ENCODE data around the gene PADI6.

DNA sequence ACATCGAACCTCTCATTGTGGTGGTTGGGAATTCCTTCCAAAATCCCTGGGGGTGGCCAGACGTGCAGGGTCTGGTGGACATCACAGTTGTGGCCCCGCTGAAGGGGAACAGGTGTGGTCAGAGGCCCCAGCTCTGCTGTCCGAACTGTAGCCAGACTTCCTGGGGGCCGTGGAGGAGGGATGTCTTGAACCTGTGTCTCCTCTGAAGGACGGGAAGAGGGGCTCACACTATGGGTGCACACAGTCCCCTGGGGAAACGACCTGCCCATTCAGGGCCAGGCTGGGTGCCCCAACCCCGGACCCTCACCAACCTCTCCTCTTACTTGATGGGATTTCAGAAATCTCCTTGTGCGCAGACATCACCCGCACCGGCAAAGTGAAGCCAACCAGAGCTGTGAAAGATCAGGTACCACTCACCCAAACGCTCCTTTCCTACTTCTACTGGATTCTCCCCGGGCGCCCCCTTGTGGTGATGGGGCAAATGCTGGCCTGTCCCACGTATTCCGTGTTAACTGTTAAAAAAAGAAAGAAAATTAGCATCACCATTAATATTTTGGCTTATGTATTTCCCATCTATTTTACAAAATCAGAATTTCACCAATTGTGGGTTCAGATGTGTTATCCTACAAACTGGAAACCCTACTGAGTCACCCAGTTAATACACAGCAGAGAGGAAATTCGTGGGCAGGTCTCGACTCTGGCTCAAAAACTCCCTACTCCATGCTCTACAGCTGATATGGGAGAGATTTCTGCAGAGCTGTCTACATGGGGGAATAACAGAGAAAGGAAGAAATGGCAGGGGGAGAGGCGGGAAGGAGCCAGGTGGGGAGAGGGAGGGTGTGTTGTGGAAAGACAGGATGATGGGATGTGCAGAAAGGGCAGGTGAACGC, 35.9 kb upstream of the PADI6 start:
- TF ChIP-seq, protein P1, sequence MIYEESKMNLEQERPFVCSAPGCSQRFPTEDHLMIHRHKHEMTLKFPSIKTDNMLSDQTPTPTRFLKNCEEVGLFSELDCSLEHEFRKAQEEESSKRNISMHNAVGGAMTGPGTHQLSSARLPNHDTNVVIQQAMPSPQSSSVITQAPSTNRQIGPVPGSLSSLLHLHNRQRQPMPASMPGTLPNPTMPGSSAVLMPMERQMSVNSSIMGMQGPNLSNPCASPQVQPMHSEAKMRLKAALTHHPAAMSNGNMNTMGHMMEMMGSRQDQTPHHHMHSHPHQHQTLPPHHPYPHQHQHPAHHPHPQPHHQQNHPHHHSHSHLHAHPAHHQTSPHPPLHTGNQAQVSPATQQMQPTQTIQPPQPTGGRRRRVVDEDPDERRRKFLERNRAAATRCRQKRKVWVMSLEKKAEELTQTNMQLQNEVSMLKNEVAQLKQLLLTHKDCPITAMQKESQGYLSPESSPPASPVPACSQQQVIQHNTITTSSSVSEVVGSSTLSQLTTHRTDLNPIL (CRISPR knock-in tag; IDR thresholded peaks at IDR 0.05; ENCODE audit: low read depth), result no peak
- TF ChIP-seq, protein P2, sequence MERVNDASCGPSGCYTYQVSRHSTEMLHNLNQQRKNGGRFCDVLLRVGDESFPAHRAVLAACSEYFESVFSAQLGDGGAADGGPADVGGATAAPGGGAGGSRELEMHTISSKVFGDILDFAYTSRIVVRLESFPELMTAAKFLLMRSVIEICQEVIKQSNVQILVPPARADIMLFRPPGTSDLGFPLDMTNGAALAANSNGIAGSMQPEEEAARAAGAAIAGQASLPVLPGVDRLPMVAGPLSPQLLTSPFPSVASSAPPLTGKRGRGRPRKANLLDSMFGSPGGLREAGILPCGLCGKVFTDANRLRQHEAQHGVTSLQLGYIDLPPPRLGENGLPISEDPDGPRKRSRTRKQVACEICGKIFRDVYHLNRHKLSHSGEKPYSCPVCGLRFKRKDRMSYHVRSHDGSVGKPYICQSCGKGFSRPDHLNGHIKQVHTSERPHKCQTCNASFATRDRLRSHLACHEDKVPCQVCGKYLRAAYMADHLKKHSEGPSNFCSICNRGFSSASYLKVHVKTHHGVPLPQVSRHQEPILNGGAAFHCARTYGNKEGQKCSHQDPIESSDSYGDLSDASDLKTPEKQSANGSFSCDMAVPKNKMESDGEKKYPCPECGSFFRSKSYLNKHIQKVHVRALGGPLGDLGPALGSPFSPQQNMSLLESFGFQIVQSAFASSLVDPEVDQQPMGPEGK (CRISPR knock-in tag; IDR thresholded peaks at IDR 0.05; ENCODE audit: borderline replicate concordance), result no peak
- no peak for TF ChIP-seq ZFP3 (CRISPR knock-in tag; IDR thresholded peaks at IDR 0.05)
- no peak for TF ChIP-seq TCF4 (CRISPR knock-in tag; IDR thresholded peaks at IDR 0.05; ENCODE audit: borderline replicate concordance)
- TF ChIP-seq ZNF565 (CRISPR knock-in tag; conservative IDR thresholded peaks at IDR 0.05; ENCODE audit: low read depth), result no peak
- no peak for TF ChIP-seq ZNF8 (CRISPR knock-in tag; IDR thresholded peaks at IDR 0.05)
- TF ChIP-seq BACH2 (CRISPR knock-in tag; IDR thresholded peaks at IDR 0.05; ENCODE audit: borderline replicate concordance), result no peak
- TF ChIP-seq SNAI2 (CRISPR knock-in tag; IDR thresholded peaks at IDR 0.05), result no peak
- TF ChIP-seq RARB (CRISPR knock-in tag; IDR thresholded peaks at IDR 0.05), result no peak
- TF ChIP-seq CSDC2 (CRISPR knock-in tag; IDR thresholded peaks at IDR 0.05), result no peak
- no peak for TF ChIP-seq PPARA (CRISPR knock-in tag; IDR thresholded peaks at IDR 0.05; ENCODE audit: borderline replicate concordance)
- no peak for TF ChIP-seq OSR1 (CRISPR knock-in tag; IDR thresholded peaks at IDR 0.05)
- no peak for TF ChIP-seq ZFP30 (CRISPR knock-in tag; IDR thresholded peaks at IDR 0.05)

All from SK-N-SH treated with all-trans-retinoic acid at 6 μM for 48 hours (cell line).